IMR-90 (cell line): ENCODE results near the gene PAEP. TPM values are rescaled to one million over a fixed set of nuclear protein-coding genes. Genes with fewer than 3 reads are reported as not detected.
"Not testable (repeated sequence)": the region's sequence is repeated elsewhere in the genome, so short reads cannot be mapped to it uniquely, and the experiment has no call there.

Source experiments
- ATAC-seq: fragments of 200-7000 bp; cut with Tn5 transposase; 2 replicates; pipeline ENCODE4 v1.9.1; 2020; ENCODE audit warnings: low read depth, mild to moderate bottlenecking, moderate library complexity
- BruUV-seq: library from RNA; stranded (reverse); fragments of 400-500 nt; replicated peaks from 2 replicates; lab custom pipeline; 2021; lab: Mats Ljungman, UMichigan
- CTCF ChIA-PET: fragments of 300-600 bp; formaldehyde crosslinking; extraction: SDS; loops from one replicate; lab custom pipeline; 2021; ENCODE audit warnings: antibody characterized with exemption; lab: Yijun Ruan, JAX
- POLR2A ChIA-PET: fragments of 300-600 bp; sonication (Branson Sonifier 250); formaldehyde crosslinking; loops from one replicate; lab custom pipeline; 2022; ENCODE audit warnings: antibody characterized with exemption; ENCODE audit not compliant: unreplicated experiment; lab: Charles Lee
- DNase-seq: peaks from one replicate; pipeline ENCODE4 v3.0.0; 2013
- H2AFZ ChIP-seq: replicated peaks from 2 replicates; pipeline ENCODE3; 2013; ENCODE audit warnings: low read length, mild to moderate bottlenecking; ENCODE audit not compliant: poor library complexity
- H2AK5ac ChIP-seq: 2 replicates; pipeline ENCODE4 v1.6.1; 2013; ENCODE audit warnings: low read depth, low read length, inconsistent platforms
- H2AK9ac ChIP-seq: replicated peaks from 2 replicates; pipeline ENCODE3; 2013; ENCODE audit warnings: mild to moderate bottlenecking, low read depth, low read length, moderate library complexity; ENCODE audit not compliant: poor library complexity
- H2BK120ac ChIP-seq: 2 replicates; pipeline ENCODE4 v1.6.1; 2013; ENCODE audit warnings: low read depth, low read length, inconsistent platforms
- H2BK15ac ChIP-seq: 3 replicates; pipeline ENCODE4 v1.6.1; 2013; ENCODE audit warnings: low read depth, low read length, inconsistent platforms
- H2BK20ac ChIP-seq: 2 replicates; pipeline ENCODE4 v1.6.1; 2013; ENCODE audit warnings: low read depth, mild to moderate bottlenecking, inconsistent platforms, low read length, moderate library complexity
- H2BK5ac ChIP-seq: 2 replicates; pipeline ENCODE4 v1.6.1; 2013; ENCODE audit warnings: mild to moderate bottlenecking, low read depth, low read length, inconsistent platforms; ENCODE audit not compliant: poor library complexity, severe bottlenecking
- H3K14ac ChIP-seq: replicated peaks from 2 replicates; pipeline ENCODE4 v1.6.1; 2013; ENCODE audit warnings: low read depth, low read length, inconsistent platforms
- H3K18ac ChIP-seq: 2 replicates; pipeline ENCODE4 v1.6.1; 2013; ENCODE audit warnings: low read depth, low read length, control low read depth
- H3K23ac ChIP-seq: 2 replicates; pipeline ENCODE4 v1.6.1; 2013; ENCODE audit warnings: low read depth, low read length, inconsistent platforms
- H3K27ac ChIP-seq: 2 replicates; pipeline ENCODE4 v1.5.1; 2013; ENCODE audit warnings: mild to moderate bottlenecking, control low read depth, low read length; ENCODE audit not compliant: insufficient read depth
- H3K27me3 ChIP-seq: 2 replicates; pipeline ENCODE4 v1.6.1; 2013; ENCODE audit warnings: low read length; ENCODE audit not compliant: control insufficient read depth, insufficient read depth
- H3K36me3 ChIP-seq: 2 replicates; pipeline ENCODE4 v1.6.1; 2013; ENCODE audit warnings: low read length, mixed read lengths; ENCODE audit not compliant: control insufficient read depth, insufficient read depth
- H3K4ac ChIP-seq: 2 replicates; pipeline ENCODE4 v1.6.1; 2013; ENCODE audit warnings: low read depth, low read length, inconsistent platforms
- H3K4me1 ChIP-seq: 2 replicates; pipeline ENCODE4 v1.6.1; 2013; ENCODE audit warnings: low read length, mixed read lengths; ENCODE audit not compliant: control insufficient read depth, insufficient read depth
- H3K4me2 ChIP-seq: 2 replicates; pipeline ENCODE4 v1.6.1; 2013; ENCODE audit warnings: low read depth, mild to moderate bottlenecking, control low read depth, low read length, moderate library complexity
- H3K4me3 ChIP-seq: 2 replicates; pipeline ENCODE4 v1.5.1; 2013; ENCODE audit warnings: low read depth, mild to moderate bottlenecking, control low read depth, low read length, moderate library complexity; ENCODE audit not compliant: insufficient read depth
- H3K56ac ChIP-seq: 2 replicates; pipeline ENCODE4 v1.6.1; 2013; ENCODE audit warnings: low read length, inconsistent platforms; ENCODE audit not compliant: insufficient read depth; ENCODE audit errors: extremely low read depth
- H3K79me1 ChIP-seq, 2 experiments: 2 replicates each; pipeline ENCODE4 v1.6.1; 2013; ENCODE audit warnings: low read length in 2 of 2, inconsistent platforms in 1 of 2, low read depth in 1 of 2
- H3K9ac ChIP-seq: 2 replicates; pipeline ENCODE4 v1.6.1; 2013; ENCODE audit warnings: low read depth, low read length, control low read depth
- H3K9me1 ChIP-seq: 2 replicates; pipeline ENCODE4 v1.6.1; 2013; ENCODE audit warnings: low read length, inconsistent platforms; ENCODE audit not compliant: insufficient read depth
- H3K9me3 ChIP-seq: 2 replicates; pipeline ENCODE4 v1.6.1; 2013; ENCODE audit warnings: low read length; ENCODE audit not compliant: control insufficient read depth, insufficient read depth
- H4K20me1 ChIP-seq: 2 replicates; pipeline ENCODE4 v1.6.1; 2013; ENCODE audit warnings: low read length, inconsistent platforms; ENCODE audit not compliant: insufficient read depth
- H4K5ac ChIP-seq: 2 replicates; pipeline ENCODE4 v1.6.1; 2013; ENCODE audit warnings: mild to moderate bottlenecking, low read depth, low read length, control low read depth
- H4K8ac ChIP-seq, 2 experiments: 2 replicates each; pipeline ENCODE4 v1.6.1; 2013; ENCODE audit warnings: low read depth in 2 of 2, low read length in 2 of 2, control low read depth in 1 of 2, inconsistent platforms in 1 of 2
- H4K91ac ChIP-seq: 2 replicates; pipeline ENCODE4 v1.6.1; 2013; ENCODE audit warnings: low read depth, low read length, inconsistent platforms; ENCODE audit not compliant: insufficient read depth
- WGBS, 2 experiments: methylation state at CpG; one replicate each; pipeline versions ENCODE4 v1.1.5 to v1.1.7; 2013; ENCODE audit warnings: missing lambda C conversion rate in 2 of 2; ENCODE audit not compliant: insufficient read length in 1 of 2; ENCODE audit errors: extremely low coverage in 2 of 2; 5-methylcytosine and 5-hydroxymethylcytosine counted together
- dilution Hi-C: fragments of 300-500 bp; cut with HindIII; formaldehyde crosslinking; loops from one replicate; pipeline ENCODE4 v1.14.3; 2018; ENCODE audit warnings: low sequenced_read_pairs; ENCODE audit not compliant: unreplicated experiment
- in situ Hi-C: fragments of 300-500 bp; cut with MboI; formaldehyde crosslinking; loops from 3 replicates; pipeline ENCODE4 v1.14.3; 2019; ENCODE audit warnings: low sequenced_read_pairs, inconsistent platforms, mixed read lengths
- intact Hi-C: fragments of 100-400 bp; cut with micrococcal nuclease; formaldehyde crosslinking; loops from 2 replicates; pipeline ENCODE4 v1.10.0; 2022
- polyA plus RNA-seq, 3 experiments: library from polyadenylated mRNA; depleted of rRNA; stranded (reverse); fragments of >200 nt; gene quantifications; 2 replicates each; pipeline ENCODE4 v1.2.3, GENCODE V29; 2012; ENCODE audit warnings: low replicate concordance in 1 of 3
- total RNA-seq: library from RNA; depleted of rRNA; stranded (reverse); fragments of >200 nt; gene quantifications from 2 replicates; pipeline ENCODE4 v1.2.3, GENCODE V29; 2012

Gene PAEP
- total and polyA plus RNA-seq, 2 of the 4 experiments (the other 2 are of a cell fraction), result not detected

DNA sequence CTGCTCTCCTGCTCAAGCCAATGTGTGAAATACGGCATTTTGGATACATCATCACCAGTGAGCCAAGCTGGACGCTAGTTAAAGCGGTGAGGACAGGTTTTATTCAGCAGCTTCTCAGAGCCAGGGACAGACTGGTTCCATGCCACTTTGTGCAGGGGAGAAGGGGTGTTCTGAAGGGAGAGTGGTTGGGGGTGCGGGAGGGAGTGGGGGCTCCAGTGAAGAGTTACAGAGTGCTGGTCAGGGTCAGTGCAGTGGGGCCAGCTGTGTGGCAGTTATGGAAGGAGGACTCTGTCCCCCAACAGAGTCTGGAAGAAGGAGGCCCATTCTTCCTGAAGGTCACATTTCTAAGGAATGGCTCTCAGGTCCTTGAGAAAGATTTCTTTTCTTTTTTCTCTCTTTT lies 26.7 kb upstream of the PAEP start:
- in situ Hi-C loops, BruUV-seq, H3K56ac ChIP-seq, H4K8ac ChIP-seq, H3K27me3 ChIP-seq, H3K4ac ChIP-seq, H2AFZ ChIP-seq, H3K79me1 ChIP-seq, H3K9ac ChIP-seq, H4K5ac ChIP-seq, H3K36me3 ChIP-seq, H2AK9ac ChIP-seq, H3K4me2 ChIP-seq, H2BK120ac ChIP-seq, H3K4me1 ChIP-seq, intact Hi-C loops, H3K14ac ChIP-seq, H2BK20ac ChIP-seq, H4K91ac ChIP-seq, dilution Hi-C loops, H2BK5ac ChIP-seq, H4K20me1 ChIP-seq, H3K4me3 ChIP-seq, CTCF ChIA-PET, H3K23ac ChIP-seq, POLR2A ChIA-PET, H2AK5ac ChIP-seq, H2BK15ac ChIP-seq, DNase-seq, H3K27ac ChIP-seq, H3K9me3 ChIP-seq, H3K18ac ChIP-seq, ATAC-seq, H3K9me1 ChIP-seq: not testable (repeated sequence)
- 17% methylated on average over 1 of the region's 4 CpGs; no CpG with 5 or more reads in 1 of the 2 experiments for WGBS, 2 experiments

GRCh38 chr9:135535631-135536030 lies 25.9 kb upstream of the PAEP start:
- no CpG with 5 or more reads among the region's 13 CpGs for WGBS, 2 experiments
- POLR2A ChIA-PET, H2AFZ ChIP-seq, H3K4me1 ChIP-seq, H3K27me3 ChIP-seq, H3K27ac ChIP-seq, H2AK9ac ChIP-seq, H4K20me1 ChIP-seq, dilution Hi-C loops, H3K9me3 ChIP-seq, H2BK5ac ChIP-seq, H3K4me3 ChIP-seq, H2BK20ac ChIP-seq, in situ Hi-C loops, H3K4ac ChIP-seq, BruUV-seq, H3K36me3 ChIP-seq, H3K18ac ChIP-seq, H2AK5ac ChIP-seq, intact Hi-C loops, H3K56ac ChIP-seq, H3K23ac ChIP-seq, ATAC-seq, H4K8ac ChIP-seq, H4K5ac ChIP-seq, H2BK120ac ChIP-seq, H3K14ac ChIP-seq, H2BK15ac ChIP-seq, DNase-seq, CTCF ChIA-PET, H3K4me2 ChIP-seq, H3K79me1 ChIP-seq, H4K91ac ChIP-seq, H3K9me1 ChIP-seq, H3K9ac ChIP-seq: not testable (repeated sequence)
